ENCODE data around the gene GNB1.

The GNB1 gene

DNA sequence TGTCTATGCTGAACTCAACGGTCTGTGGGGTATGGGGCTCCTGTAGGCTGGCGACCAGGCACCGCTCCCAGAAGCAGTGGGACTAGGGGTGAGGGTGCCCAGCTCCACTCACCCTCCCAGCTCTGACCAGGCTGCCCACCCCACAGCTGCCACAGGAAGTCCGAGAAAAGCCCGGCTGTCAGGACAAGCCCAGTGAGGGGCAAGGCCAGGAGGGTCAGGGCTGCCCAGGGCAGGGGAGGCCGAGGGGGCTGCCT is 31.7 kb upstream of the GNB1 start:
- DNase-seq: no peak

DNA sequence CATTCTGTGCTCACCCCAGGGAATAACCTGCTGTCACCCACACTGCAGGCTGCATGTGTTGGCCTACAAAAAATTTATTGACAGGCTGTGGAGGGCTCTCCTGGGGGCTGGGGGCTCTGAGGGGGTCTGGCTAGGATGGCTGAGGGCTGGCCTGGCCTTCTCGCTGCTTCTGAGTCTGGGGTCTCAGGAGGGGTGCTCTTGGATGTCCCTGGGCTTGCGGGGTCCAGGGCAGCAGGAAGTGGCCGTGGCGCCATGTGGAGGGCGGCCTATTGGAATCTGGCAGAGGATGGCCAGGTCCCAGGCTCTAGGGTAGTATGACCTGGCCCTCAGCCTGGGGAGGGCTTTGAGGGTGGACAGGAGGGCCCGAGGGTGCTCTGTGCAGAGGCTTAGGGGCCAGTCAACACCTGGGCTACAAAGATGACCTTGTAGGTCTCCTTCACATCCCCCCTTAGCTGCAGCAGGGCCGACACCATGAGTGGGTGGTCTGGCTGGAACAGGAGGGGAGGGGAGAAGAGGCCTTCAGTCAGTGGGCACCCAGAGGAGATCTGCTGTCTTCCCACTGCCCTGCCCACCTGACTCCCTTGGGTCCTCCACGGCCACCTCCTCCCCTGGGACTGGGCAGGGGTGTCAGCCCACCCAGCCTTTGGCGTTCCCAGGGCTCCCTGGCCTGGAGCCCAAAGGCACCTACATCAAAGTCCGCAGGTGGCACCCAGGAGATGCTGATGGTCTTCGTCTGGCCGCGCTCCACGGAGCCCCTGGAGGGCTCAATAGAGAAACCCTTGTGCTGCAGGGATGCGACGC is 31.2 kb upstream of the GNB1 start:
- DNase-seq: no peak

DNA sequence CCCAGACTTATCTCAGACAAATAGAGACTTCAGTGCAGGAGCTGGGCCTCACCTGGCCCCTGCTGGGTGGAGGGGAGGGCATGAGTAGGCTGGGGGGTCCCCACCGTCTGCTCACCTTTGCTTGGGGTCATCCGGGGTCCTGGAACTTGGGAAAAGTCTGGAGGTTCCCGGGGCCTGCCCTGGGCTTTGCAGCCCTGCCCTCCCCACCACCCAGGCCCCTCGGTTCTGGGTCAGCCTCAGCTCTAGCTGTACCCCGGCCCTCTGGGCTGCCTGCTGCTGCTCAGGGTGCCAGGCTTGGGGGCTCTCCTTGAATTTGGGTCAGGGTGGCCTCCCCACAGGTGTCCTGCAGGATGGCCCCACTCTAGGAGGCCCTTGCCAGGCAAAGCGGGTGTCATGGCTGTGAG is 30.6 kb upstream of the GNB1 start:
- no peak for DNase-seq

DNA sequence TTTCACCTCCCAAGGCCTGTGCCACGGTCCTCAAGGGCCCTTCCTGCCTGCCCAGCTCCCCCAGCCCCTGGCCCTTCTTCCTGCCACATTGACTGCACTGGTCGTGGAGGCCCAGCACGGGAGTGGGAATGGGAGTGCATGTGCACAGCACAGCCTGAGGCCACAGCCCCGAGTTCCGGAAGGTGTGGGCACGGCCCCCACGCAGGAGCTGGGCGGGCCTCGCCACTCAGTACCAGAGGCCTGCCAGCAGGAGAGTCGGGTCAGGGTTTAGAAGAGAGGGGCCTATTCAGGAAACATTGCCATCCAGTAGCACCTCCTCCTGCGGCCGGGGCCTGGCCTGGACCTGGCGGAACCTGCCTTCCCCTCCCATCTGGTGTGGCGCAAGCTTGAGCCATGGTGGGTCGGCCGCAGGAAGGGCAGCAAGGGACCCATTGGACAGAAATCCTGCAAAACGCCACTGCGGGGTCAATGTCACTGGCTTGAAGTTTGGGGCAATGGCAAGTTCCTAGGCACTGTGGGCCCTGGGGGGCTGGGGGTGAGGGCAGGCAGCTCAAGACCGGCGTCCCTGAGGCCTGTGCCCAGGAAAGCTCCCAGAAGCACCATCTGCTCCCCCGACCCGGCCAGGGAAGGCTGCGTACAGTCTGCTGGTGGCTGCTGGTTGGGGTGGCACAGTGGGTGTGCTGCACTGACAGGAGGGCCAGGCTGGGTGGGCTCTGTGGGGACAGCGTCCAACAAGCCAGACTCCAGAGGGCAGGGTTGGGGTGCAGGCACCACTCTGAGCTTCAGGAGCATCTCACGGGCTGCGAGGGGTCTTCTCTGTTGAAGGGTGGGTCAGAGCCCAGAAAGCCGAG is 29.9 kb upstream of the GNB1 start:
- no peak for DNase-seq

DNA sequence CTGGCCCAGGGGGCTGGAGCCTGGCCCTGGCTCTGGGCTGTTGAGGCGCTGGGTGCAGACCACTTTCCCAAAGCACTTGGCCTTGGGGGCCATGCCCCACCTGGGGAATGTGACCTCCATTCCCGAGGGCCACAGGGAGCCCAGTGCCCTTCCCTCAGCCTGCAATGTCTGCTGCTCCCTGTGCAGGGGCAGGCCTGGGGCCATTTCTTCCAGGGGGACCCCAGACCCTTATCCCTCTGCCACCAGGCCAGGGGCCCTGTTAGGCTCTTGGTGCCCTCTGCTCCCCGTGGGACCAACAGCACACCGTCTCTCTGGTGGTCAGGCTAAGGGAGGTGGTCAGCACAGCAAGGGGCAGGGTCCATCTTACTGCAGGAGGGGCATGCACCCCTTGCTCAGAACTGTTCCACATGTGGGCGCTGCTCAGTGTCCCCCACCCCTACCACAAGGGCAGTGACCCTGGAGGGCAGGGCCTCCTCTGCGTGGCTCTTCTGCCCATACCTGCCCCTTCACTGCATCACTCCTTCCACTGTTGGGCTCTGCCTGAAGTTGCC is 29.2 kb upstream of the GNB1 start:
- DNase-seq: no peak

DNA sequence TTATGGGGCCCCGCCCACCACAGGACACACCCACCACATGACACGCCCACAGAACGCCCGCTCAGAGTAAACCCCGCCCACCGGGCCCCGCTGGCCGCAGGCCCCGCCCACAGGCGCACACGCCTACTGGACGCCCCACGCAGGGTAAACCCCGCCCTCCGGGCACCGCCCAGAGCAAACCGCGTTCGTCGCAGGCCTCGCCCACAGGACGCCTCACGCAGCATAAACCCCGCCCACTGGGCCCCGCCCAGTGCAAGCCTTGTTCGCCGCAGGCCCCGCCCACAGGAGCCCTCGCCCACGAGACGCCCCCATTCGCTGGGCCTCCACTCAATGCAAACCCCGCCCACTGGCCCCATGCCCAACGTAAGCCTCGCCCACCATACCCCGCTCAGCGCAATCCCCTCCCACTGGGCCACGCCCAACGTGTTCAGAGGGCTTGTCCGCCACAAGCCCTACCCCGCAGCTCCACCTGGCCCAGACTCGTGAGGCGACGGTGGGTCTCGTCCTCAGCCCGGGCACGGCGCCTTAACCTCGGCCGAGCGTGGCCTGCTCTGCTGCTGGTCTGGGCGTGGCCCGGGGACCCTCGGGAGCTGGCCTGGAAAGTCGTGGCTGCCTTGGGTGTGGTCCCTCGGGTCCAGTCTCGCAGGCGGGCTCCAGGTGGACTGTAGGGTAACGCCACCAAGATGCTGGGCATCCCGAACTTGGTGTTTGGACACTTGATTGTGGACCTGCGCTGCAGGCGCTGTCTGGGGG is 28.6 kb upstream of the GNB1 start:
- peak; percentile 99 for DNase-seq

DNA sequence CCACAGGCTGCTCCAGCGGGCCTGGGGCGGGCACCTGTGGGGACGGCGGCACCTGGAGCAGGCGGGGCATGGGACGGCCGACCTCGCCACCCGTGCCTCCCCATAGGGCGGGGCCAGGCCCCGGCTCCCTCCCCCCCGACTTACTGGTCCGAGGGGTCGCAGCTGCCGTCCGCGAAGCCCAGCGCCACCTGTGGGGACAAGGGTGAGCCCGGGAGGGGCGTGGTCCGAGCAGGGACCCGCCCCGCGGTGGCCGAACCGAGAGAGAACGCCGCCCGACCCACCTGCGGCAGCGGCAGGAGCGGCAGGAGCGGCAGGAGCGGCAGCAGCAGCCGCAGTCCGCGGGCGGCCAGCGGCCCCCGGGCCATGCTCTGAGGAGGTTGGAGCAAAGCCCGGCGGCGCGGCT is 28.0 kb upstream of the GNB1 start, which contains the start of gene TMEM52:
TMEM52 (minus strand) TSS at position 379 of the 403 bp plus-strand sequence; CDS start at position 365, 14 bp downstream.
- DNase-seq: no peak

DNA sequence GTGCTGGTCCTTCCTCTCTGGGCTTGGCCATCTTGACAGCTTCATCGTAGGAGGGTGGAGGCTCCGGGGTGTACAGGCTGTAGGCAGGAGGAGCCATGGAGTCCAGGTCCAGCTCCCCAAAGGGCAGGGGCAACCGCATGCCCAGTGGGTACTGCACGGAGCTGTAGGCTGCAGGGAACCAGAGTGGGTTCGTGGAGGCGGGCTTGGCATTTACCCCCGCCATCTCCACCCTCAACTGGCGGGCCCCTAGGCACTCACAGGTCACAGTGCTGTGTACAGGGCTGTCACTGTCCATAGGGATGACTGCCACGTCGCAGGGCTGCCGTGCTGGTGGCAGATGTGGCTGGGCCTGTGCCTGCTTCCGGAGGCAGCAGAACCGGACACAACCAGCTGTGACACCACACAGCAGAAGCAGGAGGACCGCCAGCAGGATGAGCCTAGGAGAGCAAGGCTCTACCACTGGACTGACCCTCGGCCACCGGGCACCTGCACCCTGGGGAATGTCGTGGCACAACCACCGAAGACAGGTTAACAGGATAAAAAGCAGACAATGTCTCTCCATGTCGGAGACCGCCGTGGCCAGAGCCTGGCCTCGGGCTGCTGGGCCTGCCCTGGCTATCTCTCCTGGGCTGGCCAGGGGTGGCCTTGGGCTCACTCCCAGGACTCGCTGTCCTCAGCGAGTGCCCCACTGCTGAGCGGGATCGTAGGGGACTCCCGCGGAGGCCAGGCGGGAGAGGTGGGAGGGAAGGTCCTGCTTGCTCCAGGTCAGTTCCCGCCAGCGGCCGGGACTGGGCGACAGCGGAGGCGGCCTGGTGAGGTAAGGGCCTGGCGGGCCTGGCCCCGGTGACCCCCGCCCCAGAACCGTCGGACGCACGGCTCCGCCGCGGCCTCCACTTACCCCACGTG is 27.4 kb upstream of the GNB1 start:
- DNase-seq: peak; percentile 43

DNA sequence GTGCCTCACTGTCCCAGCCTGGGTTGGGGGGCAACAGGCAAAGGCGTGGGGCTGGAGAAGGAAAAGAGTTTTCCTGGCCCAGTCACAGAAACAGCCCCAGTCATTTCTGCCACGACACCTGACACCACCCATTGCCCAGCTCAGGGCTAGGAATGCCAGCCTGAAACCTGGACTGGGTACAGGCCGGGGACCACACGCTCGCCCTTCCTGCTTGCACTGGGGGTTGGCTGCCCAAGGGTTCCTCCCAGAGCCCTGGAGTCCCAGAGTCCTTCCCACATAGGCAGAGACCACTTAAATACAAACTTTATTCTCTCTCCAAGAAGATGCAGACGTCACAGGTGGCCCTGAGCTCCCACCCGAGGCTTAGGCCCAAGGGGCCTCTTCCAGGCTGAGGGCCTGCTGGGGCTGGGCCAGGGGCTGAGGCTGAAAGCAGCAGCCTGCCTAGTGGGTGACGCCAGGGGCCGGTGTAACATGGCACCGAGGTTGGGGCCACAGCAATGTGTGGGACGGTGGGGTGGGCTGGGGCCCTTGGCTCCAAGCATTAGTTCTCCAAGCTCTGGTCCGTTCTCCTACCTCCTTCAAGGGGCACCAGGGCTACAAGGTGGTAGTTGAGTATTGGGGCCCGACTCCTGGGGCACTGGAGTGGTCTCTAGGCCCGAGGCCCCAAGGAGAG is 26.6 kb upstream of the GNB1 start:
- no peak for DNase-seq

DNA sequence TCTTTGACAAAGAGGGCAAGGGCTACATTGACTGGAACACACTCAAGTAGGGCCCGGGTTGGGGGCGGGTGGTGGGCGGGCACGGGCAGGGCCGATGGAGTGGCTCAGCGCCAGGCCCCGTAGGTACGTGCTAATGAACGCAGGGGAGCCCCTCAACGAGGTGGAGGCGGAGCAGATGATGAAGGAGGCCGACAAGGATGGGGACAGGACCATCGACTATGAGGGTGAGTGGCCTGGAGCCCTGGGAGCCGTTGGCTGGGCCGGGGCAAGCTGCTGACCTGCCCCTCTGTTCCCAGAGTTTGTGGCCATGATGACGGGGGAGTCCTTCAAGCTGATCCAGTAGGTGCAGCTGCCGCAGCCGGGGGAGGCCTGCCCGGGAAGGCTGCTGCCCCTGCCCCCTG is 26.0 kb upstream of the GNB1 start:
- no peak for DNase-seq

DNA sequence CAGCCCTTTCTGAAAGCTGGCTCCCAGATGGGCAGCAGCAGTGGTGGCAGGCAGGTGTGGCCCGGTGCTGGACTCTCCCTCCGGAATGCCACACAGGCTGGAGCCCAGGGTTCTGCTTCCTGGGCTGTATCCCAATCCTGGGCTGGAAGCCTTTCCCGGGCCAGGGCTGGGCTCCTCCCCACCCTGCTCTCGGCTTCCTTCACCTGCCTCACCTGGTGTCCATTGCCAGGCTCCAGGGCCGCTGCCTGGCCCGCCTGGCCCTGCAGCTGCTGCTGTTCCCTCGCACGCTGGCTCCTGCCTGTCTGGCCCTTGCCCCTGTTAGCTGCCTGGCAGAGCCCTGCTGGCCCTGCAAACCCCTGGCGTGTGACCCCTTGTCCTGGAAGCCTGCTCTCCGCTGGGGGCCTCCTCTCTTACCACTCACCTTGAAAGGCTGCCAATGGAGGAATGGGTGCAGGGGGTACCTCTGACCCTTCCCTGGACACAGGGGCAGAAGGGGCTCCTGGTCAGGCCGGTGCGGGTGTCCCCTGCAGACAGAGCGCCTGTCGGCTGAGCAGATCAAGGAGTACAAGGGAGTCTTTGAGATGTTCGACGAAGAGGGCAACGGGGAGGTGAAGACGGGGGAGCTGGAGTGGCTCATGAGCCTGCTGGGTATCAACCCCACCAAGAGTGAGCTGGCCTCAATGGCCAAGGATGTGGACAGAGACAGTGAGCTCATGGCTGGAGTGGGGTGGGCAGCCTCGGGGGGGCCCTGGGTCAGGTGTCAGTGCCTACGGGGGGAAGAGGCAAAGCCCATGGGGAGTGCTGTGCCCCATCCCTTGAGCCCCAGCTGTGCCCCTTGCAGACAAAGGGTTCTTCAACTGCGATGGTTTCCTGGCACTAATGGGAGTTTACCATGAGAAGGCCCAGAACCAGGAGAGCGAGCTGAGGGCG is 25.3 kb upstream of the GNB1 start:
- no peak for DNase-seq

DNA sequence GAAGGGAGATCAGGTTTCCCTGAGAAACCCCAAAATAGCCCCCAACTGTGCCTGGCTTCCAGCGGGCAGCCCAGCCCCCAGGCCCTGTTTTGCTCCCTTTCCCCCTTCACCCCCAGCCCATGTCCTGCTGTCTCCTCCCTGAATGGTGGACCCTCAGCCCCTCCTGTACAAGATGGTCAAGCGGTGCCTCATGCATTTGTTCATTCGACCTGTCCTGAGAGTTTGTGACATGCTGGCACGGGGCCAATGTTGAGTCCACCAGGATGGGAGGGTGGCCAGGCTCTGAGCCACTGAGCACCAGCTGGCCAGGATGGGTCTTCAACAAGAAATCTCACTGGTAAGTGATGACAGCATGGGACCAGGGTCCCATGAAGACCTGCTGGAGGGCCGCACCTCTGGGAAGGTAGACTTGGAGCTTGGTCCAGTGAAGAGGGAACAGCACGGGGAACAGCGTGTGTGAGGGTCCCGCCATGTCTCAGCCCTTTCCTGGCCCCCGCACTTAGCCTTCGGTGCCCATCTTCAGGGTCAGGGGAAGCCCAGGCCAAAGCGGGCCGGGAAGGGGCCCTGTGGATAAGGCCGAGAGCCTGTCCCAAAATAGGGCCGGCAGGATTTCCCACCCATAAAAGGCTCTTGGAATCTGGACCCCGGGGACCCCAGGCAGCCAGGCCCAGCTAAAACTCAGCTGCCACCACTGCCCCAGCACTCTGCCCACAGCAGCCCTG is 24.2 kb upstream of the GNB1 start, which contains the start of gene CALML6:
CALML6 (plus strand) TSS at position 290 of the 722 bp plus-strand sequence; CDS start at position 311, 21 bp downstream.
- DNase-seq: no peak

DNA sequence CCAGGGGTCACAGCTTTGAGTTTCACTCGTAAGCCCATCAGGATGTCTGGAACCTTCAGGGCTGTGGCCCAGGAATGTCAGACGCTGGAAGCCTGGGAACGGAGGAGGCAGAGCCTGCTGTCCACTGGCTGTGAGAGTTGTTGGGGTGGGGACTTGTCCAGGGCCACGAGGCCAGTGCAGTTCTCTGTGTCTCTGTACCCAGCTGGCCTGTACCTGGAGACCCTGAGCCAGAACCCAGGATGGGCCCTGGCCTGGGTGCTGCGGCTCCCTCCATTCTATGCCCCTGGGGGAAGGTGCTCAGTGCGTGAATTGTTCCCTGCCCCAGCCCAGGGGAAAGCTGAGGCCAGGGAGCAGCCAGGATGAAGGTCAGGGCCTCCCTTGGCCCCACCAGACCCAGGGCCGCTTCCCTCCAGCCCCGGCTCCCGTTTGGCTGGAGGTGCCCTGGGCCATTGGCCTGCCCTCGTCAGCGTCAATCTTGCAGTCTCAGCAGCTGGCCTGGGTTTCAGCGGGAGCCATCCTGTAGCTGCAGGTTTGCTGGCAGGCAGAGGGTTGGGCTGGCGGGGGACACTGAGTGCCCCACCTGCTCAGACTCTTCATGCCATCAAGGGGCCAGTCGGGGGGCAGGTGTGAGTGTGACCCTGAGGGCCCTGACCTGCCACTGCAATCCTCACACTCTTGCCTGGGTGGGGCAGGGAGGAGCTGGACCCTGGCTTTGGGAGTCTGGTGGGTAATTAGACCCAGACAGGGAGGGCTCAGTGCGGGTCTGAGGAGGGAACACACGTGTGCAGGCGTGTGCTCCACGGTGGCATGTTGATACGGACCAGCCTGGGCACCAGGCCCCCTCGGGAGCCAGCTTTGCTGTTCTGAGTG is 23.4 kb upstream of the GNB1 start:
- DNase-seq: no peak

DNA sequence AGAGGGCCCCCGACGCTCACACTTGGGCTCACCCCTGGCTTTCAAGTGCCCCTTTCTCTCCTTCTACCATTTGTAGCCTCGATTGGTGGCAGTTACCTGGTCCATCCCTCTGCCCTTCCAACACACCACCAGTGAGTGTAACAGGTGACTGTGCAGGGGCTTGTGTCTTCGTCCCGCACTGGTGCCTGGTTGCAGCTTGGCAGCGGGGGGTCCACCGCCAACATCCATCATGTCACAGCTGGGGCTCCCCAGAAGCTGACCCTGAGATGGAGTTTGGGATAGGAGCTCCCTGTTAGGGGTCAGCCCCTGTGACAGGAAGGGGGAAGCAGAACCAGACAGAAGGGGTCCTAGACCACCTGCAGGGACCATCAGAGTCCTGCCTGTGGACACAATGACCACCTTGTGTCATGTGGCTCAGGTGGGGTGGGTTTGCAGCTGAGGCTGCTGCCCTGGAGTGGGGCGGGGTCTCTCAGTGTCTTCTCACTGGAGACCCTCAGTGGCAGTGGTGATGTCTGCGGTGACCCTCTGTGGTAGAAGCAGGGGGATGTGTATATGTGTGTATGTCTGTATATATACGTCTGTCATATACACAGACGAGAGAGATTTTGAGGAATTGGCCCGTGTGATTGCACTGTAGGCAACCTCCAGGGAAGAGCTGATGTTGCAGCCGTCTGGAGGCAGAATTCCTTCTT is 20.6 kb upstream of the GNB1 start:
- no peak for DNase-seq

DNA sequence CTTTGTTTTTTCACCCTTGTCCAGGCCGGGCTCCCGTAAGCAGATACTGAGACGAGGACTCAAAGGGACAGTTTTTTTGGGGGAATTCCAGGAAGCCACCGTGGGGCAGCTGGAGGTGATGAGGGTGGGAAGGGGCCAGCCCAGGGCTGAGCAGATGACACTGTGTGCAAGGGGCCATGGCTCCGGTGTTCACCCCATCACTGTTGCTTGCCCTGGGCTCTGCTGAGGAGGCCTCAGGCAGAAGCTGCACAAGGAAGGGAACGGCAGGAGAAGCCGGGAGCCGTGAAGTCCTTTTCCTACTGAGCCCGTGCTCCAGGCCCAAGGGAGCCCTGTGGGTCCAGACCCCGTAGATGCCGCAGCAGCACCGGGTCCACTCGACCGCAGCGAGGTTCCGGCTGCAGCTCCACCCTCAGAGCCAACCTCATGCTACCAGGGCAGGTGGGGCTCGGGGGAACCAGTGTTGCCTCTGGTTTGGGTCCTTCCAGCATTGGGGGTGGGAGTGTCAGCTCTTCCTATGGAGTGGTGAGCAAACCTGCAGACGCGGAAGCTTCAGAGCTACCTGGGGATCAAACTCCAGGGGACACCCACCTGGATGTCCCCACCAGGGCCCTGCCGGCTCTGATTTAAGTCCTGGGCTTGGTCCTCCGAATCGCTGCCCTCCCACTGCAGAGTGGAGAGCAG is 19.9 kb upstream of the GNB1 start:
- DNase-seq: no peak

DNA sequence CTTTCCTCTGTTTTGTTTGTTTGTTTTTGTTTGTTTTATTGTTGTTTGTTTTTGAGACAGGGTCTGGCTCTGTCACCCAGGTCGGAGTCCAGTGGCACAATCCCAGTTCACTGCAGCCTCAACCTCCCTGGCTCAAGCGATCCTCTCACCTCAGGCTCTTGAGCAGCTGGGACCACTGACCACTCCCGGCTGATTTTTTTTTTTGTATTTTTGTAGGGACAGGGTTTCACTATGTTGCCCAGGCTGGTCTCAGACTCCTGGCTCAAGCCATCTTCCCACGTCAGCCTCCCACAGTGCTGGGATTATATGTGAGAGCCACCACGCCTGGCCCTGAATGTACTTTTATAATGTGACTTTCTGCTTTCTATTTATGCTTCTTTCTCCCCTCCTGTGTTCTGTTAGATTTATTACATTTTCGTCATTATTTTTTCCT is 19.2 kb upstream of the GNB1 start:
- no peak for DNase-seq

DNA sequence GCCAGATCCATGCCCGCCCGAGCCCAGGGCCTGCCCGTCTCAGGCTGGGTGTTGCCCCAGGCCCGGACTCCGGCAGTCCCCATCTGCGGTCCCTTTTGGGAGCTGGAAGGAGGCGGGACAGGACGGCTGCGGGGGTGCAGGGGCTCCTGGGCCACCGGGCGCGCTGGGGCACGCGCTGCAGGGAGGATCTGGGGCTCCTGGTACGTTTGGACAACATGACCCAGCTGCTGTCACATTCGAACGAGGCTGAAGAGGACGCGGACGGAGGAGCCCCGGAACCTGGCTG is 17.6 kb upstream of the GNB1 start:
- no peak for DNase-seq
